ENCODE measurements around the gene TNFRSF8. TPM values are rescaled to one million over a fixed set of nuclear protein-coding genes. Genes with fewer than 3 reads are reported as not detected.

Gene TNFRSF8
- total RNA-seq, 1 donor from 2014 or later, result not detected

DNA sequence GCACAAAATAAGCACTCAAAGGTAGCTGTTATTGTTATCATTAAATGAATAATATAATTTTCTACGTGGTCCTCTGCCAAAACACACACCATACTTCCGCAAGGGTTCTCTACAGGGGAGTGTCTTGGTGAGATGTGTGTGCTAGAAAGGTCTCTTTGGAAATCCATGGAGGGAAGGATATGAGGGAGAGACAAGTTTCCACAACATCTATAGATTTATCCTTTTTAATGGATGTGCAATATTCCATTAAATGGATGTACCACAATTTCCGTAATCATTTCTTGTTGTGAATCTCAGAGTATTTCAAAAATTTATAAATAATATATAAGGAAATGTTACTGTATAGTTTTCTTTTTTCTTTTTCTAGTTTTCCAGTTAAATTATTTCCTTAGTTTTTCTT is 2.6 kb upstream of the TNFRSF8 start:
- DNase-seq, result no peak

DNA sequence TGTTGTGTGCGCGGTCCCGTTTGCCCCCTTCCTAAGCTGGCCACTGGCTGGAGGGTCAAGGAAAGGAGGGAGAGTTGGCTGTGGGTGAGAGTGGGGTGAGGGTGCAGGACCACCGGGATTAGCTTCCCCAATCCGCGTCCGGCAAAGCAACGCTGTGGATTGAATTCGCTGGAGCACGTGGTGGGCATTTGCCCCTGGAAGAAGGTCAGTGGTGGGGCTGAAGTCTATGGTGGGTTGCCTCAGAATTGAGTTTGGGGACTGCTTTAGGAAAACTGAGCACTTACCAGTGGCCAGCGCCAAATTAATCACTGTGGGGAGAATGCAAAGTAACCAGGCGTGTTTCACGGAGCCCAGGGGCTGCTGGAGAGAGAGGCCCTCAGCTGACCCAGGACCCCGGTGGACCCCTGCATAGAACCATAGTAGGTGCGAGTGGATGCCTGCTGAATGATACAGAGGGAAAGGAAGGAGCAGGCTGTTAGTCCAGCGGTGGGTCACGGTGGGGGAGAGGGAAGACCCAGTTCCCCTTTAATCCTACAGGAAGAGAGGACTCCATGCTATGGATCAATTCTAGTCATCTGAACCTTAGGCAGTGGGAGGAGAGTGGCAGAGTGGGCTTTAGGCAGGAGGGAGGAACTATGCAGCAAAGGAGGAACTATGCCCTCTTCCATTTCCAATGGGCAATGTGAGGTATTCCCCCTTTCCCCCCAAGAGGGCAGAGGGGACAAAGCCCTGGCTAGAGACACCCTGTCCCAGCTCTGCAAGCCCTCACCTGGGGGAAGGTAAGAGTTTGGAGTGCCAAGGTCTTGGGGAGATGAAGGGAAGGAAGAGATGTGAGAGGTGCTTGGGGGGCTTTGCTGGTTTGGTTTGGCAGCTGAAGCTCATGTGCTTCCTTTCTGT is 1.2 kb downstream of the TNFRSF8 start:
- DNase-seq, result no peak

DNA sequence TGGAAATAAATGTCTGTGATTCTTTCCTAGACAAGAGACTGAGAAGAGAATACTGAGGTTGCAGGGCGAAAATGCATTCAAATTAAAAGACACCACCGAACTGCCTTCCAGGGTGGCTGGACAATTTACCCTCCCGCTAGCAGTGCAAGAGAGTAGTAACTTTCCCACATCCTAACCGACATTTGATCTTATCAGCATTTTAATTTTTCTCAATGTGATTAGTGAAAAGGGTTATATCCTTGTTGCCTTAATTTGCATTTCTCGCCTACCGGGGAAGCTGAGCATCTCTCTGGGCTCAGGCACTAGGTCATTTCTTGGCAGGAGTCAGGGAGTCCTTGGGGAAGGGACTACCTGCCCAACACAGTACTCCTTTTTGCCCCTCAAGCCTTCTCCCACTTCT is 2.8 kb downstream of the TNFRSF8 start:
- DNase-seq, result no peak

DNA sequence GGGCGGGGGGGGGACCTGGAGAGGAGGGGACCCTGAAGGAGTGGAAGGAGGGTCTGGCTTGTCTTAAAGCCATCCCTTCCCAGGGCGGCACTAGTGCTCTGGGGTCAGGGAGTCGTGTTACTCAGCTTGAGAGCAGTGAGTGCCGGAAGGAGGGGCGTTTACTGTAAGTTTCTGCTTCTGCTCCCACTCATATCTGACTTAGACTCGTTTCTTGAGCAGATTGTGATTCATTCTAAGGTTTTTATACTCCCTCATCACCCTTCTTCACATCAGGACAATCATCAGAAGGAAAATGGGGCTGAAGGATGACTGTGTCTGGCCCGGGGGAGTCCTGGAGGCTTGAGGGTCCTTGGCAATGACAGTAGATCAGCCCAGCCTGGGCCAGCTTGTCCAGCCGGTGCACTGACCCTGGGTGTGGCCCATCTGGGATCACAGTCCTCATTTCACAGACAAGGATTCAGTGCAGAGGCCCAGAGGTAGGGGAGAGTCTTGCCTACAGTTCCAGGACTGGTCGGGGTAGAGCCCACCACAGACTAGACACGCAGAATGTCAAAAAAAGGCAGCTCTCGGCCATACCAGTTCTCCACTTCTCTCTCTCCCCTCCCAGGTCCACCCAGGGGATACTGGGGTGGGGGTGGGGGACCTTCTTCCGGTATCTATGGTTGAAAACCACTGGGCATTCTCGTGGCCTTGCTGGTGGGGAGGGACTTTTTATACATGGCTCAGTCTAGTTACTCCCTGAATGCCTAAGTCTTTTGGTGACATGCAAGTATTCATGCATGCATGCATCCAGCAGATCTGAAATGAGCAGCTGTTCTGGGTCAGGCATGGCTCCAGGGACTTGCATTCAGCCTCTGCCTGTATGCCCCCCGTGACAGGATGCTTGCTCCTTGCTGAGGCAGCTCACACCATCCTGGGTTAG is 5.1 kb downstream of the TNFRSF8 start:
- peak; percentile 47 for DNase-seq

DNA sequence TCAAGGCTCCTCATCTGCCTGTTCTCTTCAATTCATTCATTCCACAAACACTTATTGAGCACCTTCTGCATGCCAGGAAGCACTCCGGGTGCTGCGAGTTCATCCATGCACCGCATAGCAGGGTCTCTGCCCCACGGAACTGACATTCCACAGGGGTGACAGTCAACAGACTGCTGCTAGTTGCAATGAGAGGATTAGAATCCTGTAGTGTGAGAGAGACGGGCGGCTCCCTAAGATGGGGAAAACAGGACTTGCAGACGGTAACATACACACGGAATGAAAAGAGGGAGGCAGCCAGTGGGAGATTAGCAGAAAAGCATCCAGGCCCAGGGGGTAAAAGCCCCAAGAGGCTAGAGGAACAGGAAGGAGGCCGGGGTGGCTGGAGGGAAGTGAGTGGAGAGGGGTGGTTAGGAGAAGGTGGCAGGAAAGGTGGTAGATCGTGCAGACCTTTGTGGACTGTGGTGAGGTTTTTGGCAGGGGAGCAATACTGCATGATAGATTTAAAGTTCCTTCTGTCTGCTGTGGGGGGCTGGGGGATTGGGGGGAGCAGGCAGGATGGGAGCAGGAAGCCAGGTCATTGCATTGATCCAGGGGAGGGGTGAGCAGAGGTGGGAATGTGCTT is 6.6 kb downstream of the TNFRSF8 start:
- DNase-seq, result no peak

DNA sequence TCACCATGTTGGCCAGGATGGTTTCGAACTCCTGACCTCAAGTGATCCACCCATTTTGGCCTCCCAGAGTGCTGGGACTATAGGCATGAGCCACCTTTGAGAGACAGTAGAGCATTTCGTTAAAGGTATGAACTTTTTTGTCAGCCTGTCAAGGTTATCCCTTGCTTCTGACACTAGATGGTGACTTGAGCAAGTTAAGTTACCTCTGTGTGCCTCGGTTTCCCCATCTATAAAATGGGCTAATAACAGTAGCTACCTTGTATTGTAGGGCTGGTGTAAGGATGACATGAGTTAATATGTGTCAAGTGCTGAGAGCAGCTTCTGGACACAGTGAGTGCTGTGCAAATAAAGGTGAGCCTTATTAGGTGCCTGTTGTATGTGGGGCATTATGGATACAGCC is 8.8 kb downstream of the TNFRSF8 start:
- no peak for DNase-seq

DNA sequence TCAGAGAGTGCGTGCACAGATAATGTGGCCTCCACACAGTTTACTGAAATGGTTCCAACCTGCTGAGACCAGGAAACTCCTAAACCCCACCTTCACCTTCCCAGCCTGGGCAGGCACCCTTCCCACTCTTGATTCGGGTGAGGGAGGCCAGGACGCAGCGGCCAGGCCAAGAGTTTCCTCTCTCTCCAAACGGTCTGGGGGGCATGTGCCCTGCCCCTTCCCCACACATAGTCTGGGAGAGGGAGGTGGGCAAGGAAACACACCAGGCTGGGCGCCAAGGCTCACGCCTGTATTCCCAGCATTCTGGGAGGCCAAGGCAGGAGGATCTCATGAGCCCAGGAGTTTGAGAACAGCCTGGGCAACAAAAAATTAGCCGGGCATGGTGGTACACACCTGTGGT is 9.6 kb downstream of the TNFRSF8 start:
- DNase-seq, result no peak

DNA sequence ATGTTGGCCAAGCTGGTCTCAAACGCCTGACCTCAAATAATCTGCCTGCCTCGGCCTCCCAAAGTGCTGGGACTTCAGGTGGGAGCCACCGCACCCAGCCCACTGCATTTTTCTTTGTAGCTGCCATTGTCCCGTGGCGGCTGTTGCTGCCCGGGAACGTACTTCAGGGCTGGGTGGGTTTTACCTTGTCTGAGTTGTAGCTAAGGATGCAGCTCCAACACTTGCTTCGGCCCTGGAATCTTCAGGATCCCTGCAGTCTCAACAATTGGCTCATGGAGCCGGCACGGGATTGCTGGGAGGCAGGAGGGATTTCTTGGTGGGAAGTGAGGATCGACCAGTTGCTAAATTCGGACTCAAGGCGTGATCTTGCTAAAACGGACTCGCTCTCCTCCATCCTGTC is 10.7 kb downstream of the TNFRSF8 start:
- no peak for DNase-seq

DNA sequence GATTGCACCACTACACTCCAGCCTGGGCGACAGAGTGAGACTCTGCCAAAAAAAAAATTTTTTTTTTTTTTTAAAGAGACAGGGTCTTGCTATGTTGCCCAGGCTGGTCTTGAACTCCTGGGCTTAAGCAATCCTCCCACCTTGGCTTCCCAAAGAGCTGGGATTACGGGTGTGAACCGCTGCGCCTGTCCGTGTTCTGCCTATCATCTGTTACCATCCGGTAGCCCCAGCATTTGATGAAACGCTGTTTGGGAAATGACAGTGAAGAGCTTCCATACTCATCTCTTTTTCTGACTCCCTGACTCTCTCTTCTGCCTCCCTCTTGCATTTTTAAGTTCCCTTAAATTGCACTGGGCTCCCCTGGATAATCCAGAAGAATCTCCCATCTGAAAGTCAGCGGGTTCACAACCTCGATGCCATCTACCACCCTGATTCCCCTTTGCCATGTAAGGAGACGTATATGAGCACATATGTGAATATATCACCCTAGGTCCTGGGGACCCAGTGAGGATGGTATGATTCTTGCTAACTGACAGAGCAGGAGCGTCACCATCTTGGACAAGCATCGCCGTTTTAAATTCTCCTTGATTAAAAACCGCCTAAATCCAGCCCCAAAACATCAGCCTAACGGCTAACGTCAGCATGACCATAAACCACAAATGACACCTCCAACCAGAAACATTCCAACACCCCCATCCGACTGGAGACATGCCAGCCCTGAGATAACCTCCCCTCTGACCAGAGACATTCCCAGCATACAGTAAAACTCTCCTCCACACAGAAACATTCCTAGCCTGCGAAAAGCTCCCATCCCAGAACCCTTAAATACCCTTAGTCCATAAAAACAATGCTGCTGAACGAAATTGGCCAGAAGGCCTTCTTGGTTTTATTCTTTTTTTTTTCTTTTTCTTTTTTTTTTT is 12.4 kb downstream of the TNFRSF8 start:
- no peak for DNase-seq

DNA sequence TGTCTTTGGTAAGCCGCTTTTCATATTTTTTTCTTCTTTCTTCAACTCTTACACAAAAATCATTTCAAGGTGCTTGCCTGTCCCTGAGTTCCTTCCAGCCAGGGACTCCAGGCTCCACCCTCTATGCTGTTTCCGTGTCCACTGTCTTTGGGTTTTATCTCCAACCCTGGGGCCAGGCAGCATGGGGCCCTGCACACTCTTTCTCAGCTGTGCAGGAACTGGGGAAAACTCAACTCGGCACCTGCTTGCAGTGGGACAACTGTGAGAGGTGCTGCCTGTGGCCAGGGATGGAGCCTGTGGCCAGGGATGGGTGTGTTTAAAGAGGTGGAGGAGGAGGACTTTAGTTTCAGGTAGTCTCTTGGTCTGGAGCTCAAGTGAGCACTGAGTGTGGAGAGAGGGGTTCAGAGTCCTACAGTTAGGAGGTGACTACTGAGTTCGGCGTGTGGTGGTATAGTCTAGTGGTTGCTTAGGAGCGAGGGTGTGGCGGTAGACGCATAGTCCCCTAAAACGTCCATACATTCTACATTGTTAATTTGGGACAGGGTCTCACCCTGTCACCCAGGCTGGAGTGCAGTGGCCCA is 13.4 kb downstream of the TNFRSF8 start:
- DNase-seq, result no peak

DNA sequence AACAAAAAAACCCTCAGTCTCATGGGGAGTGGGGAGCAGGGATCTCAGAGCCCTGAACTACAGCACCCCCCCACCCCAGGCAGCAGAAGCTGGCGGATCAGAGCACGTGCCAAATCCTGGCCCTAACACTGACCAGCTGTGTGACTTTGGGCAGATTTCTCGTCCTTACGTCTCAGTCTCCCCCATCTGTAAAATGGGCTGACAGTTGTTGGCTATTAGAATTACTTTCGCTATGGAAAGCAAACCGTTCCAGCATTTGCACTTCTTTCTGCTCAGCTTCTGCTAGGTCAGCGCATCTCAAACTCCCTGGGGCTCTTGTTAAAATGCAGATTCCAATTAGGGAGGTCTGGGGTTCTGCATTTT is 15.5 kb downstream of the TNFRSF8 start:
- DNase-seq, result no peak

DNA sequence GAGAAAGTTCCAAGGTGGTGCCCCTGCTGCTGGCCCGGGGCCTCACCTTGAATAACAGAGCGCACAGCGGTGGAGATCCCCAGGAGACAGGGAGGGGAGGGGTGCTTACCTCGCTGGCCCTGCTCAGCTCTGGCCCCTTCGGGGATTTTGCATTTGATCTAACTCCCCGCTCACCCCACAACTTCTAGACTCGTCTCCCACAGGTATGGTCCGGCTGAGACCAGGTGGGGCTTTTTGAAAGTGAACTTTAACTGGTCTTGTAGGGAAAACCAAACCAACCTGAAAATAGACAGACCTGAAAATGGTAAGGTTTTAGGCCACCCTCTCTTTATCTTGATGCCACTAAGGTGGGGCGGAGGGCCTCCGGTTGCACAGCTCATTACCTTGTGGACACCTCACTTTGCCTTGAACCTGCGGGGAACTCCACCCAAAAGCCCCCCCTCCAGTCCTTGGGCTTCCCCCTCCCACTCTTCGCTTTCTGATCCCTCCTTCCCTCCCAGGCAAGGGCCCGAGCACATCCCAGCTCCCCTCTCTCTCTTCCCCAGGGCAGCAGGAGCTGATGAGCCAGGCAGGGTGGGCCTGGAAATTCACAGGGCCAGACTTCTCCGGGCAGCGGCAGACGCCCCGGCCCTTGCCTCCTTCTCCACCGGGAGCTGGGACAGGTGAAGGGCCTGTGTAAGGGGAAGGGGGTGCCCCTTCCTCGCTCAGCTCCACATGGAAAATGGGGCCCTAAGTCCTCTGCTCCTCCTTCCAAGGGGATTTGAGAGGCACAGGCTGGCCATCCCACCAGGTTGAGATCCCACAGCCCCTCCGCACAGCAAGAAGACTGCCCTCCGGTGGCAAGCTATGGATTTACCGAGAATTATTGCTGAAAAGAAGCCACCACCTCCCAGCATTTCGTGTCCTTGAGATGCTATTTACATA is 16.1 kb downstream of the TNFRSF8 start:
- peak; percentile 58 for DNase-seq

DNA sequence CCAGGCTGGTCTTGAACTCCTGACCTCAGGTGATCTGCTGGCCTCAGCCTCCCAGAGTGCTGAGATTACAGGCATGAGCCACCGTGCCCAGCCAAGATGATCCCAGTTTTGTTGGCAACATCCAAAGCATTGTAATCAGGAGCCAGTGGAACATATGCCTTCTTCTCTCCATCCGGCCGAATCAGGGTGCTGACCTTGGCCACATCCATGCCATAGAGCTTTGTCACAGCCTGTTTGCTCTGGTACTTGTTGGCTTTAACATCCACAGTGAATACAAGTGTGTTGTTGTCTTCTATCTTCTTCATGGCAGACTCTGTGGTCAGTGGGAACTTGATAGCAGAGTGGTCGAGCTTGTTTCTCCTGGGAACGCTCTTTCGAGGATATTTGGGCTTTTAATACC is 17.1 kb downstream of the TNFRSF8 start:
- no peak for DNase-seq

DNA sequence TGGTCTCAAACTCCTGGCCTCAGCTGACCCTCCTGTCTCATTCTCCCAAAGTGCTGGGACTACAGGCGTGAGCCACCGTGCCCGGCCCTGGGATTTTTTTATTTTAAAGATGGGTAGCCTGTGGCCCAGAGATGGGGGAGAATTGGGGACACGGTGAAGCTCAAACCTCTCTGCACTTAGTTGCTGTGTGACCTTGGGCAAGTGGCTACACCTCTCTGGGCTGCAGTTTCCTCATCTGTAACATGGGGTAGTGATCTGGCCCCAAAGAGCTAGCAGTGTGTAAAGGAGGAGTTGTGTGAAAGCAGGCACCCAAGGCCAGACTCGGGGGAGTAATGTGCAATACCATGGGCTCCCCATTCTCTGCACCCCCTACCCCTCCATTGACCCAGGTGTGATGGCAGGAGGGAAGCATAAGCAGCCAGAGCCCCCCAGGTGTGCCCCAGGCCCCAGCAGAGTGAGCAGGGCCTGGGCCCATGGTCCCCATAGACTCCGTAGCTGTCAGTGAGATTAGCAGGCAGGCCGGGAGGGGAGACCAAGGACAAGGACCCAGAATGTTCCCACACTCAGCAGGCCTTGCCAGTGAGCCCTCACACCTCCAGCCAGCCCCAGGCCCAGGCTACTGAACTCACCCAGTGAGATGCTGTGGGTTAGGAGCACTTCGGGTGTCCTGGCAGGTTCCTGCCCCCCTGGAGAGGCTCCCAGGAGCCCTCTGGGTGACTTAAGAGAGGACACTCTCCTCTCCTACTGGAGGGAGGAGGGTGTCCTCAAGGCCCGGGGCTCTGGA is 17.9 kb downstream of the TNFRSF8 start:
- DNase-seq, result no peak

DNA sequence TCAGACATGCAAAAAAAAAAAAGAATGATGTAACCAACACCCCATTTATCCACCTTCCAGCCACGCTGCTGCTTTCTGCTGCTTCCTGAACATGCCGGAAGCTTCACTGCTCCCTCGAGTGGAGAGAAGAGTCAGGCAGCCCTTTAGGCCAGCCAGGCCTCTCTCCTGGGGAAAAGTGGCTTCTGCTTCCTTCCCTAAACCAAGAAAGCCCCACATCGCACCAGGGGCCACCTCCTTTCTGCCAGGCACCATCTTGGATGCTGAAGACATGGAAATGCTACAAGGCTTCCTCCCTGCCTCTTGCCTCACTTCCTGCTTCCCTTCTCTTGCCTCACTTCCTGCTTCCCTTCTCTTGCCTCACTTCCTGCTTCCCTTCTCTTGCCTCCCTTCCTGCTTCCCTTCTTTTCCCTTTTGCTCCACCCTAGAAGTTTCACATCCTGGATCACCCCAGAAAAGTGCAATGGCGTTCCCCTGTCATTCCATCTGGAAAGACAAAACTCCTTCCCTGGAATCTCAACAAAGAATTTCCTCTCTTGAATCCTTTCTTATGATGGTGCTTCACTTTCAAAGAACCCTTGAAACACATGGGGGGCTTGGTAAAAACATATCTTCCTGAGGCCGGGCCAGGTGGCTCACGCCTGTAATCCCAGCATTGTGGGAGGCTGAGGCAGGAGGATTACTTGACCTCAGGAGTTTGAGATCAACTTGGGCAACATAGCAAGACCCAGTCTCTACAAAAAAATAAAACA is 18.7 kb downstream of the TNFRSF8 start:
- DNase-seq, result no peak

DNA sequence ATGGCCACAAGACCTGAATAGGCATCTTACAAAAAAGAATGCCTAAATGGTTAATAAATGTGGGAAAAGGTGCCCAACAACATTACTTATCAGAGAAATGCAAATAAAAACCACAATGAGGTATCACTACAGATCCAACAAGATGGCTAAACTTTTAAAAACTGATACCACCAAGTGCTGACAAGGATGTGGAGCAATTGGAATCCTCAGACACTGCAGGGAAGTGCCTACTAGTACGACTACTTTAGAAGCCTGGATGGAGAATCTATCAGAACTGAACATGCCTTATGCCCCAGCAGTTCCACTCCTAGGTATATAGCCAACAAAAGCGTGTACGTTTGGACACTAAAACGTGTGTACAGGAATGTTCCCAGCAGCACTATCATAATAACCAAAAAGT is 19.9 kb downstream of the TNFRSF8 start:
- DNase-seq, result no peak

DNA sequence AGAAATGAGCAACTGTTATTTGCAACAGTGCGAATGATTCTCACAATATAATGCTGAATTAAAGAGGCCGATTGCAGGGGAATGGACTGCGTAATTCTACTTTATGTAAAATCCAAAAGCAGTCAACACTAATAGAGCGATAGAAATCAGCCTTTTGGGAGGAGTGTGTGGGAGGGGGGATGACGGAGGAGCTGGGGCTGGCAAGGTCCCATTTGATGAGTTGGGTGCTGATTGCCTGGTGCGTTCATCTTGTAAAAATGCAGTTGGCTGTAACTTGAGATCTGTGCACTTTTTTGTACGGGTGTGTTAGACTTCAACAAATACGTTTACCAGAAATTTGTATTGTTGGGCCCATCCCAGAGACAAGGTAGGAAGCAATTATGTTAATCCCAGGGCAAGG is 20.7 kb downstream of the TNFRSF8 start:
- no peak for DNase-seq

DNA sequence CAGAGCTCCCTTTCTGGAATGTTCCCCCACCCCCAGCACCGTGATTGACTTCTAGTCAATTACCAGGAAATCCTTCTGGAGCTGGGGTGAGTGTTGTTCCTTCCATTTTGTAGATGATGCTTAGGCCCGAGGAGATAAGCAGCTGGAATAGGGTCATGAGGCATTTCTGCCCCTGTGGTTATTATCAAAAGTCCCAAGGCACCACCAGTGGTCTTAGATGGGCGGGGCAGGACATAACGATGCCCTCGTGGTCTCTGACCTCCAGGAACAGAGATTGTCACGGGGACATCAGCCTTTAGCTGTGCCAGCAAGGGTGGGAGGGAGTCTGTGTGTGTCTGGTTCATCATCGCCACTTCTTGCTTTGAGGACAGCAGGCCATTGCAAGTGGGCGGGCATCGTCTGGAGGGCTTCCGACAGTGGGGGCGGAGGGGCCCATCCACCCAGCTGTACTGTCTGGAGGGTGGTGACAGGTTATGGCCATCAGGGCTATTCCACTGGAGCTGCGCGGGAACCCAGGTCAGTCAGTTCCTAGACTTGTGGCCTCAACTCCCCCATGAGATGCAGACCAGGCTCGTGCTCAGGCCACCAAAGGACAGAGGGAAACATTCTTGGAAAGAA is 22.6 kb downstream of the TNFRSF8 start:
- DNase-seq, result no peak
